CD4-positive, alpha-beta memory T cell (primary cell): ENCODE measurements around the gene TTC17. TPM values are rescaled to one million over a fixed set of nuclear protein-coding genes. Genes with fewer than 3 reads are reported as not detected.

Experiments
- CTCF ChIA-PET: fragments of 350-600 bp; sonication (Branson Sonifier 250); formaldehyde crosslinking; loops from one replicate; lab custom pipeline; 2021; ENCODE audit warnings: inconsistent platforms; ENCODE audit not compliant: partially characterized antibody; lab: Charles Lee
- POLR2A ChIA-PET: fragments of 350-600 bp; sonication (Branson Sonifier 250); formaldehyde crosslinking; loops from one replicate; lab custom pipeline; 2021; ENCODE audit not compliant: partially characterized antibody; lab: Charles Lee
- DNase-seq, 5 donors: peaks; one replicate each; pipeline versions ENCODE4 v3.0.0 to v3.0.0-alpha.2; 2020 to 2022; ENCODE audit warnings: mixed read lengths in 1 of 5
- H3K27ac ChIP-seq: one replicate; pipeline ENCODE4 v1.7.0; 2013; ENCODE audit warnings: low read depth, low read length
- H3K27me3 ChIP-seq: 2 replicates; pipeline ENCODE4 v1.7.0; 2013; ENCODE audit warnings: mild to moderate bottlenecking, low read length, moderate library complexity; ENCODE audit not compliant: insufficient read depth
- H3K36me3 ChIP-seq: 2 replicates; pipeline ENCODE4 v1.7.0; 2013; ENCODE audit warnings: mild to moderate bottlenecking, low read length, moderate library complexity; ENCODE audit not compliant: insufficient read depth
- H3K4me1 ChIP-seq: 2 replicates; pipeline ENCODE4 v1.7.0; 2013; ENCODE audit warnings: mild to moderate bottlenecking, low read length, moderate library complexity; ENCODE audit not compliant: insufficient read depth
- H3K4me3 ChIP-seq, 2 donors: one replicate each; pipeline ENCODE4 v1.7.0; 2013; ENCODE audit warnings: low read length in 2 of 2, mild to moderate bottlenecking in 1 of 2
- H3K9me3 ChIP-seq, 2 donors: one replicate each; pipeline ENCODE4 v1.7.0; 2013; ENCODE audit warnings: low read length in 2 of 2, control low read depth in 1 of 2; ENCODE audit not compliant: control insufficient read depth in 1 of 2
- H3K27ac Mint-ChIP-seq, 7 donors: one replicate each; pipeline ENCODE4 v1.8.0; 2020 to 2021; ENCODE audit warnings: mixed read lengths in 7 of 7, mild to moderate bottlenecking in 6 of 7, inconsistent platforms in 3 of 7, moderate library complexity in 3 of 7
- H3K27me3 Mint-ChIP-seq, 2 donors: one replicate each; pipeline ENCODE4 v1.8.0; 2020 to 2021; ENCODE audit warnings: mixed read lengths in 2 of 2
- H3K36me3 Mint-ChIP-seq, 2 donors: one replicate each; pipeline ENCODE4 v1.8.0; 2020 to 2021; ENCODE audit warnings: mixed read lengths in 2 of 2, inconsistent platforms in 1 of 2, mild to moderate bottlenecking in 1 of 2
- H3K4me1 Mint-ChIP-seq, 4 donors: one replicate each; pipeline ENCODE4 v1.8.0; 2020 to 2021; ENCODE audit warnings: mixed read lengths in 4 of 4, mild to moderate bottlenecking in 1 of 4
- H3K4me3 Mint-ChIP-seq, 8 donors: one replicate each; pipeline ENCODE4 v1.8.0; 2020 to 2021; ENCODE audit warnings: mixed read lengths in 8 of 8, mild to moderate bottlenecking in 7 of 8, moderate library complexity in 6 of 8, inconsistent platforms in 3 of 8
- H3K9me3 Mint-ChIP-seq, 8 donors: one replicate each; pipeline ENCODE4 v1.8.0; 2020 to 2021; ENCODE audit warnings: mixed read lengths in 8 of 8, mild to moderate bottlenecking in 5 of 8, inconsistent platforms in 3 of 8, moderate library complexity in 1 of 8
- intact Hi-C: fragments of 100-400 bp; cut with micrococcal nuclease; formaldehyde crosslinking; loops from one replicate; pipeline ENCODE4 v1.15.1; 2023
- polyA plus RNA-seq, 2 donors: library from polyadenylated mRNA; unstranded; fragments of 300-500 nt; fragmentation: Illumina TruSeq; gene quantifications; one replicate each; pipeline ENCODE4 v1.2.3, GENCODE V29; 2021
- total RNA-seq, 2 experiments: library from RNA; stranded (reverse); gene quantifications; one replicate each; pipeline ENCODE4 v1.2.3, GENCODE V29; 2021

Gene TTC17
- total and polyA plus RNA-seq, 4 experiments from 2014 or later = 50.7 to 112 (median 82.0) TPM

DNA sequence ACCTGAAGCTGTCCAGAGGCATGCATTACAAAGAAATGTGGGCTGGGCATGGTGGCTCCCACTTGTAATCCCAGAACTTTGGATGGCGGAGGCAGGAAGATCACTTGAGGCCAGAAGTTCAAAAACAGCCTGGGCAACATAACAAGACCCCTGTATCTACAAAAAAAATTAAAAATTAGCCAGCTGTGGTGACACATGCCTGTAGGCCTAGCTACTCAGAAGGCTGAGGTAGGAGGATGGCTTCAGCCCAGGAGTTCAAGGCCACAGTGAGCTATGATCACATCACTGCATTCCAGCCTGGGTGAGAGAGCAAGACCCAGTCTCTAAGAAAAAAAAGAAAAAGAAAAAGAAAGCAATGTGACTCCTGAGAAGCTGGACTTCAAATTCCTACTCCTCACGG lies 183.3 kb downstream of the TTC17 start:
- H3K27me3 ChIP-seq = peaks cover 7% of the 10 kb centered on the region
- H3K36me3 ChIP-seq = no peaks in the 10 kb centered on the region
- ChIA-PET CTCF (no interaction called here), POLR2A (no interaction called here)
- H3K27ac Mint-ChIP-seq = no peak overlapping the region
- no peak overlapping the region for H3K4me3 Mint-ChIP-seq
- H3K4me1 ChIP-seq = no peaks in the 10 kb centered on the region
- intact Hi-C loops = no loop called here
- H3K9me3 ChIP-seq = no peaks in the 10 kb centered on the region
- peaks cover 0 to 6% (median 3%) of the 10 kb centered on the region in 8 donors for H3K9me3 Mint-ChIP-seq
- no peak for DNase-seq
- H3K27me3 Mint-ChIP-seq = peaks cover 38 to 50% of the 10 kb centered on the region in 2 donors
- H3K4me3 ChIP-seq = no peak overlapping the region
- no peak overlapping the region for H3K27ac ChIP-seq
- H3K36me3 Mint-ChIP-seq = no peaks in the 10 kb centered on the region
- H3K4me1 Mint-ChIP-seq = no peaks in the 10 kb centered on the region

DNA sequence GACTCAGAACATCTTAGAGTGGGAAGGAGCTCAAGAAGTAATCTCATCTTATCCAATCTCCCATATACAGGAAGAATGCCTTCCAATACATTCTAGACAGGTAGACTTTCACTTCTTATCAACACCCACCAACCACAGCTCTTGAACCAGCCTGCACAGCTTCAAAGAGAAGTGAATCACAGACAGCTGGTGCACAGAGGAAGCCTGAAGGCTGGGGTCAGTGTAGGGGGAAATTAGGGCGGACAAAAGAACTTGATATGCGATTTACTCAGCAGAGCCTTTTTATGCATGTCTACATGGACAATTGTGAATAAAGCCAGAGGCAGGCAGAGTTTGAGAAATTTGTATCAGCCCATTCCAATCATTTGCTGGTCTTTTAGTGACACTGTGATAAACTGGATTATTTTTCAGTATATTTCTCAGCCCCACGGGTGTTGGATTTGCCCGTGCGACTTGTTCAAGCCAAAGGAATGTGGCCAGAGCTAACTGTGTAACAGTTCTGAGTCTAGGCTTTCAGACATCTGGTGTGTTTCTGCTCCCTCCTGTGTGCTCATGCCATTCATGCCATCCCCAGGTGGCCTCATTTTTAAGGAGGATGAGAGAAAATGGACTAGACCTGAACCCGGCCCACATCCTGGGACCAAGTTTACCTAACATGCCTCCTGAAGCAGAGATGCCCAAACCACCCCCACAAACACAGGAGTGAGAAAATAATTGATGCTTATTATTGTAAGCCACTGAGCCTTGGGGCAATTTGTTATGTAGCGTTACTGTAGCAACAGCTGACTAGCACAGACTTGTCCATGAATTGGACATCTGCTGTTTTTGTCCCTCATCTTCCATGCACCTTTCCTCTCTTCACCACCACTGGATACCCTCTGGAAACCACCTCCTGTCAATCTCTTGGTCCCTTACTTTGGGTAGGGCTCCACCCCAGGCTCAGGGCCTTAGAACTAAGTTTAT lies 184.3 kb downstream of the TTC17 start:
- intact Hi-C loops = no loop called here
- DNase-seq = no peak
- Mint-ChIP-seq H3K4me1 (peaks cover 0 to 2% (median under 1%) of the 10 kb centered on the region in 4 donors), H3K36me3 (no peaks in the 10 kb centered on the region), H3K27me3 (peaks cover 38 to 46% of the 10 kb centered on the region in 2 donors), H3K9me3 (peaks cover 0 to 6% (median 3%) of the 10 kb centered on the region in 8 donors), H3K27ac (no peak overlapping the region), H3K4me3 (no peak overlapping the region)
- H3K27me3 ChIP-seq = peaks cover 7% of the 10 kb centered on the region
- ChIA-PET POLR2A (no interaction called here), CTCF (no interaction called here)
- no peak overlapping the region for H3K27ac ChIP-seq
- H3K4me1 ChIP-seq = no peaks in the 10 kb centered on the region
- H3K4me3 ChIP-seq = no peak overlapping the region
- H3K36me3 ChIP-seq = no peaks in the 10 kb centered on the region
- no peaks in the 10 kb centered on the region for H3K9me3 ChIP-seq

Other genes starting within 250 kb of the TTC17 start
- 100 to 1,000 TPM in 1 of 2 experiments, 10 to 100 TPM in 1; 93.7 to 101 TPM for gene API5, start 46.9 kb upstream of the TTC17 start, total RNA-seq
- gene API5, start 46.9 kb upstream of the TTC17 start, polyA plus RNA-seq = 100 to 1,000 TPM; 136 to 182 TPM